CD14-positive monocyte (primary cell): ENCODE results near the gene MRTFA. TPM values are rescaled to one million over a fixed set of nuclear protein-coding genes. Genes with fewer than 3 reads are reported as not detected.

Source experiments
- DNase-seq, 3 donors: peaks; one replicate each; pipeline ENCODE4 v3.0.0-alpha.2; 2011 to 2022
- H2AFZ ChIP-seq: 2 replicates; pipeline ENCODE4 v1.6.0; 2012; ENCODE audit warnings: mild to moderate bottlenecking, low read depth, low read length, inconsistent platforms; ENCODE audit not compliant: insufficient read depth, poor library complexity, severe bottlenecking
- H3K27ac ChIP-seq, 2 donors: 1 replicate in 1 of 2; 2 replicates in 1 of 2; pipeline ENCODE4 v1.5.1; 2012 to 2013; ENCODE audit warnings: low read length in 2 of 2, control low read depth in 1 of 2, inconsistent platforms in 1 of 2, low read depth in 1 of 2, mild to moderate bottlenecking in 1 of 2
- H3K27me3 ChIP-seq, 2 donors: one replicate each; pipeline versions ENCODE4 v1.6.0 to v1.6.1; 2011 to 2013; ENCODE audit warnings: low read length in 2 of 2; ENCODE audit not compliant: control insufficient read depth in 2 of 2, insufficient read depth in 2 of 2
- H3K36me3 ChIP-seq, 2 donors: replicated peaks in 1 of 2; 1 replicate in 1 of 2; 2 replicates in 1 of 2; pipeline versions ENCODE4 v1.5.1 to v1.6.1; 2012 to 2013; ENCODE audit warnings: low read length in 2 of 2, control low read depth in 1 of 2, inconsistent platforms in 1 of 2, mild to moderate bottlenecking in 1 of 2; ENCODE audit not compliant: insufficient read depth in 2 of 2, control insufficient read depth in 1 of 2
- H3K4me1 ChIP-seq, 2 donors: 1 replicate in 1 of 2; 2 replicates in 1 of 2; pipeline versions ENCODE4 v1.5.1 to v1.6.1; 2012 to 2013; ENCODE audit warnings: low read length in 2 of 2, control low read depth in 1 of 2, inconsistent platforms in 1 of 2, mild to moderate bottlenecking in 1 of 2, moderate library complexity in 1 of 2; ENCODE audit not compliant: insufficient read depth in 2 of 2, control insufficient read depth in 1 of 2
- H3K4me2 ChIP-seq: replicated peaks from 2 replicates; pipeline ENCODE3; 2012; ENCODE audit warnings: low read length, moderate library complexity, mild to moderate bottlenecking; ENCODE audit not compliant: poor library complexity, severe bottlenecking; ENCODE audit errors: extremely low read depth
- H3K4me3 ChIP-seq, 3 experiments: fragments of 200-600 bp in 1 of 3; sonication (generic) in 1 of 3; replicated peaks in 1 of 3; 1 replicate in 2 of 3; 2 replicates in 1 of 3; pipeline ENCODE4 v1.5.1; 2011 to 2013; ENCODE audit warnings: low read length in 3 of 3, mild to moderate bottlenecking in 3 of 3, control low read depth in 2 of 3, low read depth in 2 of 3, inconsistent platforms in 1 of 3, moderate library complexity in 1 of 3
- H3K79me2 ChIP-seq: 2 replicates; pipeline ENCODE4 v1.6.0; 2012; ENCODE audit warnings: mild to moderate bottlenecking, control low read depth, inconsistent platforms, low read length, moderate library complexity; ENCODE audit not compliant: insufficient read depth
- H3K9ac ChIP-seq: 2 replicates; pipeline ENCODE4 v1.6.0; 2017; ENCODE audit warnings: low read length, mild to moderate bottlenecking; ENCODE audit not compliant: insufficient read depth, poor library complexity, severe bottlenecking
- H3K9me3 ChIP-seq, 2 donors: replicated peaks in 1 of 2; 1 replicate in 1 of 2; 2 replicates in 1 of 2; pipeline versions ENCODE4 v1.5.1 to v1.6.1; 2012 to 2013; ENCODE audit warnings: low read length in 2 of 2, control low read depth in 1 of 2; ENCODE audit not compliant: control insufficient read depth in 1 of 2, insufficient read depth in 1 of 2
- H4K20me1 ChIP-seq: 2 replicates; pipeline ENCODE4 v1.6.0; 2012; ENCODE audit warnings: mild to moderate bottlenecking, low read length, control low read depth, moderate library complexity; ENCODE audit not compliant: insufficient read depth
- H3K27ac Mint-ChIP-seq, 7 donors: one replicate each; pipeline ENCODE4 v1.8.0; 2020; ENCODE audit warnings: mild to moderate bottlenecking in 7 of 7, mixed read lengths in 7 of 7, moderate library complexity in 6 of 7, inconsistent platforms in 2 of 7
- H3K27me3 Mint-ChIP-seq, 3 donors: one replicate each; pipeline ENCODE4 v1.8.0; 2021 to 2022; ENCODE audit warnings: low read depth in 3 of 3, mild to moderate bottlenecking in 3 of 3, mixed read lengths in 3 of 3, moderate library complexity in 3 of 3, inconsistent platforms in 1 of 3
- H3K36me3 Mint-ChIP-seq, 2 donors: one replicate each; pipeline ENCODE4 v1.8.0; 2020; ENCODE audit warnings: mixed read lengths in 2 of 2, inconsistent platforms in 1 of 2, mild to moderate bottlenecking in 1 of 2
- H3K4me1 Mint-ChIP-seq: one replicate; pipeline ENCODE4 v1.8.0; 2020; ENCODE audit warnings: mild to moderate bottlenecking, mixed read lengths
- H3K4me3 Mint-ChIP-seq, 2 donors: one replicate each; pipeline ENCODE4 v1.8.0; 2020; ENCODE audit warnings: mild to moderate bottlenecking in 2 of 2, mixed read lengths in 2 of 2, moderate library complexity in 1 of 2
- H3K9me3 Mint-ChIP-seq, 7 donors: one replicate each; pipeline ENCODE4 v1.8.0; 2020 to 2022; ENCODE audit warnings: mixed read lengths in 7 of 7, mild to moderate bottlenecking in 6 of 7, moderate library complexity in 6 of 7, inconsistent platforms in 2 of 7
- CTCF ChIP-seq: fragments of 200-600 bp; IDR thresholded peaks from one replicate; pipeline ENCODE4 v1.8.0; 2022; ENCODE audit warnings: antibody characterized with exemption, mild to moderate bottlenecking
- WGBS: methylation state at CpG from one replicate; pipeline ENCODE4 v1.1.5; 2013; ENCODE audit warnings: missing lambda C conversion rate; ENCODE audit not compliant: insufficient coverage; 5-methylcytosine and 5-hydroxymethylcytosine counted together
- intact Hi-C, 2 donors: fragments of 100-400 bp; cut with micrococcal nuclease; formaldehyde crosslinking; loops; one replicate each; pipeline versions ENCODE4 v1.15.0 to v1.15.1; 2023
- polyA plus RNA-seq, 3 donors: library from polyadenylated mRNA; depleted of rRNA in 1 of 3; unstranded in 2 of 3; stranded (reverse) in 1 of 3; fragments of 300-500 nt in 2 of 3; fragments of >200 nt in 1 of 3; fragmentation: Illumina TruSeq in 2 of 3; gene quantifications; 1 replicate in 2 of 3; 2 replicates in 1 of 3; pipeline ENCODE4 v1.2.3, GENCODE V29; 2012 to 2021

MRTFA gene
- polyA plus RNA-seq, 3 donors: 14.1 to 33.8 (median 18.9) TPM

GRCh38 chr22:40666151-40666848 is 29.8 kb upstream of the MRTFA start:
- Histone ChIP-seq H3K27me3 (no peaks in the 10 kb centered on the region), H3K36me3 (no peaks in the 10 kb centered on the region), H3K79me2 (no peaks in the 10 kb centered on the region), H3K4me1 (no peaks in the 10 kb centered on the region), H3K4me2 (no peak overlapping the region), H3K9ac (no peak overlapping the region), H3K4me3 (no peak overlapping the region), H4K20me1 (no peaks in the 10 kb centered on the region), H2AFZ (no peak overlapping the region), H3K9me3 (no peaks in the 10 kb centered on the region), H3K27ac (no peak overlapping the region)
- intact Hi-C loops: no loop called here
- H3K4me1 Mint-ChIP-seq: peaks cover 3% of the 10 kb centered on the region
- no peak for TF ChIP-seq CTCF
- 100% methylated on average over 3 of the region's 7 CpGs for WGBS
- no peak for DNase-seq
- H3K27ac Mint-ChIP-seq: no peak overlapping the region
- H3K36me3 Mint-ChIP-seq: no peaks in the 10 kb centered on the region
- no peak overlapping the region for H3K4me3 Mint-ChIP-seq
- peaks cover 0 to 9% (median 4%) of the 10 kb centered on the region in 7 donors for H3K9me3 Mint-ChIP-seq
- peaks cover 2 to 5% (median 2%) of the 10 kb centered on the region in 3 donors for H3K27me3 Mint-ChIP-seq

DNA sequence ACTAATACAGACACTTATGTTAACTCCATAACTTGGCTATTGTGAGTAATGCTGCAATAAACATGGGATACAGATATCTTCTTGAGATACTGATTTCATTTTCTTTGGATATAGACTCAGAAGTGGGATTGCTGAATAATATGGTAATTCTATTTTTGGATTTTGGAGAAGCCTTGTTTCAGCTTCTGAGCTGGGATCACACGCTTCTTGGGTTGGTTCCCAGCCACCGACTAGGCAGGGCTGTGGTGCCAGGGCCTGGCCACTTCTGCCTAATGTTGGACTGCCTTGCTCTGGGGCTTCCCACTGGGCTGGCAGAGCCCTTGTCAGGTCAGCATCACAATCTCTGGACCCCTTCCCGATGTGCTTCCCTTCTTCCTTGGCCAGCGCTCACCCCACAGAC is 28.8 kb upstream of the MRTFA start:
- no peak overlapping the region for H3K27ac ChIP-seq
- H3K27ac Mint-ChIP-seq: peak overlapping the region in 1 of 7 donors; percentile 30
- peaks cover 2 to 5% (median 2%) of the 10 kb centered on the region in 3 donors for H3K27me3 Mint-ChIP-seq
- H3K4me1 ChIP-seq: no peaks in the 10 kb centered on the region
- peaks cover 7% of the 10 kb centered on the region for H3K4me1 Mint-ChIP-seq
- intact Hi-C loops: no loop called here
- H3K36me3 Mint-ChIP-seq: no peaks in the 10 kb centered on the region
- H3K27me3 ChIP-seq: no peaks in the 10 kb centered on the region
- no peaks in the 10 kb centered on the region for H4K20me1 ChIP-seq
- H3K4me3 Mint-ChIP-seq: no peak overlapping the region
- no peak overlapping the region for H3K9ac ChIP-seq
- H3K79me2 ChIP-seq: no peaks in the 10 kb centered on the region
- H2AFZ ChIP-seq: no peak overlapping the region
- no peak for DNase-seq
- H3K9me3 Mint-ChIP-seq: peaks cover 0 to 9% (median 4%) of the 10 kb centered on the region in 7 donors
- H3K9me3 ChIP-seq: no peaks in the 10 kb centered on the region
- no peak overlapping the region for H3K4me2 ChIP-seq
- WGBS: 90% methylated on average over 4 of the region's 4 CpGs
- no peak overlapping the region for H3K4me3 ChIP-seq
- no peak for TF ChIP-seq CTCF
- no peaks in the 10 kb centered on the region for H3K36me3 ChIP-seq
